Measurements from ENCODE around the gene B4GALT2. TPM values are rescaled to one million over a fixed set of nuclear protein-coding genes. Genes with fewer than 3 reads are reported as not detected.

The B4GALT2 gene
- polyA plus RNA-seq, 1 of the 3 experiments (the other 2 are of a cell fraction) = 48.0 TPM

DNA sequence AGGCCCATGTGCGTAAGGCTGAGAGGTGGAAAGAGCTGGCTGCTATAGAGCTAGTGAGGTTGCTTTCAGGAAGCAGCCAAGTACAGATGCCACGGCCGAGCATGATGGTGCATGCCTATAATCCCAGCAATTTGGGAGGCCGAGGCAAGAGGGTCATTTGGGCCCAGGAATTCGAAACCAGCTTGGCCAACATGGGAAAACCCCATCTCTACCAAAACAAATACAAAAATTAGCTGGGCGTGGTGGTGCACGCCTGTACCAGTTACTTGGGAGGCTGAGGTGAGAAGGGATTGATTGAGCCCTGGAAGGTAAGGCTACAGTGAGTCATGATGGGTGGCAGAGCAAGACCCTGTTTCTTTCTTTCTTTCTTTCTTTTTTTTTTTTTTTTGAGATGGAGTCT lies 15.1 kb downstream of the B4GALT2 start:
- ChIA-PET CTCF (interaction anchor here (0.7 to 20.6 kb wide), 4 partner anchors 11 to 108 kb away, joined by 3 to 598 read pairs (median 4); partner anchors contain the start of gene SLC6A9), POLR2A (no interaction called here)
- Histone ChIP-seq H3F3A (replicated peaks; ENCODE audit: insufficient read depth) (peaks cover 8% of the 10 kb centered on the region), H3K27me3 (ENCODE audit: insufficient read depth) (no peaks in the 10 kb centered on the region), H3K4me2 (no peak overlapping the region), H3K9me3 (no peaks in the 10 kb centered on the region), H3K79me2 (ENCODE audit: insufficient read depth) (no peaks in the 10 kb centered on the region), H3K27ac (ENCODE audit: low read depth in 2 of 2, low read length in 1 of 2) (no peak overlapping the region; a peak in 1 of 4 replicates), H4K20me1 (ENCODE audit: insufficient read depth) (no peaks in the 10 kb centered on the region), H2AFZ (ENCODE audit: low read depth) (no peak overlapping the region), H3K4me1 (ENCODE audit: control insufficient read depth in 1 of 2, insufficient read depth in 2 of 2, low read depth in 1 of 2, low read length in 1 of 2) (peaks cover 8 to 65% of the 10 kb centered on the region in 2 experiments), H3K36me3 (replicated peaks in 1 of 2; ENCODE audit: control insufficient read depth in 1 of 2, insufficient read depth in 2 of 2, low read length in 1 of 2) (no peaks in the 10 kb centered on the region), H3K9me2 (no peaks in the 10 kb centered on the region), H3K9ac (no peak overlapping the region), H3K4me3 (ENCODE audit: low read depth in 2 of 2, low read length in 1 of 2) (no peak overlapping the region)
- TF ChIP-seq, protein P1, sequence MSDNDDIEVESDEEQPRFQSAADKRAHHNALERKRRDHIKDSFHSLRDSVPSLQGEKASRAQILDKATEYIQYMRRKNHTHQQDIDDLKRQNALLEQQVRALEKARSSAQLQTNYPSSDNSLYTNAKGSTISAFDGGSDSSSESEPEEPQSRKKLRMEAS (IDR thresholded peaks at IDR 0.05; ENCODE audit: low read depth) = no peak
- TF ChIP-seq, protein P2, sequence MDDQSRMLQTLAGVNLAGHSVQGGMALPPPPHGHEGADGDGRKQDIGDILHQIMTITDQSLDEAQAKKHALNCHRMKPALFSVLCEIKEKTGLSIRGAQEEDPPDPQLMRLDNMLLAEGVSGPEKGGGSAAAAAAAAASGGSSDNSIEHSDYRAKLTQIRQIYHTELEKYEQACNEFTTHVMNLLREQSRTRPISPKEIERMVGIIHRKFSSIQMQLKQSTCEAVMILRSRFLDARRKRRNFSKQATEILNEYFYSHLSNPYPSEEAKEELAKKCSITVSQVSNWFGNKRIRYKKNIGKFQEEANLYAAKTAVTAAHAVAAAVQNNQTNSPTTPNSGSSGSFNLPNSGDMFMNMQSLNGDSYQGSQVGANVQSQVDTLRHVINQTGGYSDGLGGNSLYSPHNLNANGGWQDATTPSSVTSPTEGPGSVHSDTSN (IDR thresholded peaks at IDR 0.05) = no peak
- TF ChIP-seq TCF12 (IDR thresholded peaks at IDR 0.05) = no peak
- TF ChIP-seq ELF1 (IDR thresholded peaks at IDR 0.05) = no peak
- no peak for DNase-seq
- WGBS (ENCODE audit: low lambda C conversion rate) = 97% methylated on average over 7 of the region's 7 CpGs

DNA sequence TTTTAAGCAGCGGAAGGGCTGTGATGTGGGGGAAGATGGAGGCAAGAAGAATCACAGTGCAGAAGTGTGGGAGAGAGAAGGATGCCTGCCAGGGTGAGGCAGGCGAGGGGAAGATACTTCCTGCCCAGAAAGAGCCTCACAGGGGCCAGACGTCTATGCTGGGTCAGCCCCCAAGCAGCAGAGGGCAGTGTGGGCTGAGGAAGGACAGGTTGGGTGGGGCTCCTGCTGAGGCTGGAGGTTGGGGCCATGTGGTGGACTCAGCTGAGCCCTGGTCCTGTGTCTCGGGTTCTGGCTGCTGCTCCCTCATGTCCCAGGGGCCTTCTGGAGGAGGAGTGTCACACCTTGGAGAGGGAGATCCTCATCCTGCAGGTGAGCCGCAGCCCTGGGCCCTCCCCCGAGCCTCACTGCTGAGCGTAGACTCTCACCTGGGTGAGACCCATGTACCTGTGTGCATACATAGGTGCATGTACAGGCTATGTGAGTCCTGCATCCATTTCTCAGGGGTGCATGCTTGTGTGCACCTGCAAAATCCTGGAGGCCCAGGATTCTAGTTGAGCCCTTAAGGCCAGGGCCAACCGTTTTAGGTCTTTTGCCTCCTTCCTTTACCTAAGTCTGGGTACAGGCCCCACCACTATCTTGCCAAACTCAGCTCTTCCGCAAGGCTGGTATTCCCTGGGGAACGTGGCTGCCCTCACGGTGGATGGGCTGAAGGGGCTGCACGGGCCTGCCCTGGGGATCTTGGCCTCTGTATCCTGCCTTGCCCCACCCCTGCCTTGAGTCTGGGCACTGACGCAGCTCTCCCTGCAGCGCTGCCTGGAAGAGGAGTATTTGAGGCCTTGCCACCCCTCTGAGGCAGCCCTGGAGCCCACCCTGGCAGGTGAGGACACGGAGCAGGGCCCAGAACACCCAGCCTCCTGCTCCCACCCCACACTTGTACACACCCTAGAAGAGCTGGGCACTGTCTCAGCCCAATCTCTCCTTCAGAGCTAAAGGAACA lies 16.1 kb downstream of the B4GALT2 start:
- ChIA-PET CTCF (interaction anchor here (0.9 to 20.6 kb wide), 7 partner anchors 11 to 60 kb away, joined by 3 to 598 read pairs (median 5); partner anchors contain the start of gene SLC6A9), POLR2A (interaction anchor here (0.8 to 1.2 kb wide), 2 partner anchors 15 to 19 kb away, joined by 4 to 5 read pairs; no protein-coding TSS in a partner anchor)
- Histone ChIP-seq H3K4me2 (no peak overlapping the region), H3K9me2 (no peaks in the 10 kb centered on the region), H3K4me3 (ENCODE audit: low read depth in 2 of 2, low read length in 1 of 2) (no peak overlapping the region; a peak in 2 of 4 replicates), H3K4me1 (ENCODE audit: control insufficient read depth in 1 of 2, insufficient read depth in 2 of 2, low read depth in 1 of 2, low read length in 1 of 2) (peaks cover 8 to 75% of the 10 kb centered on the region in 2 experiments), H2AFZ (ENCODE audit: low read depth) (no peak overlapping the region), H3F3A (replicated peaks; ENCODE audit: insufficient read depth) (peaks cover 7% of the 10 kb centered on the region), H3K9ac (no peak overlapping the region), H3K36me3 (replicated peaks in 1 of 2; ENCODE audit: control insufficient read depth in 1 of 2, insufficient read depth in 2 of 2, low read length in 1 of 2) (no peaks in the 10 kb centered on the region), H3K27ac (ENCODE audit: low read depth in 2 of 2, low read length in 1 of 2) (peak overlapping the region in 1 of 2 experiments; percentile 99; a peak in 2 of 4 replicates), H3K27me3 (ENCODE audit: insufficient read depth) (no peaks in the 10 kb centered on the region), H4K20me1 (ENCODE audit: insufficient read depth) (no peaks in the 10 kb centered on the region), H3K9me3 (no peaks in the 10 kb centered on the region), H3K79me2 (ENCODE audit: insufficient read depth) (no peaks in the 10 kb centered on the region)
- 85% methylated on average over 5 of the region's 15 CpGs for WGBS (ENCODE audit: low lambda C conversion rate)
- DNase-seq = peak; percentile 71
- no peak for TF ChIP-seq MEF2A (IDR thresholded peaks at IDR 0.05; ENCODE audit: borderline replicate concordance, low read depth)
- TF ChIP-seq, protein P3, sequence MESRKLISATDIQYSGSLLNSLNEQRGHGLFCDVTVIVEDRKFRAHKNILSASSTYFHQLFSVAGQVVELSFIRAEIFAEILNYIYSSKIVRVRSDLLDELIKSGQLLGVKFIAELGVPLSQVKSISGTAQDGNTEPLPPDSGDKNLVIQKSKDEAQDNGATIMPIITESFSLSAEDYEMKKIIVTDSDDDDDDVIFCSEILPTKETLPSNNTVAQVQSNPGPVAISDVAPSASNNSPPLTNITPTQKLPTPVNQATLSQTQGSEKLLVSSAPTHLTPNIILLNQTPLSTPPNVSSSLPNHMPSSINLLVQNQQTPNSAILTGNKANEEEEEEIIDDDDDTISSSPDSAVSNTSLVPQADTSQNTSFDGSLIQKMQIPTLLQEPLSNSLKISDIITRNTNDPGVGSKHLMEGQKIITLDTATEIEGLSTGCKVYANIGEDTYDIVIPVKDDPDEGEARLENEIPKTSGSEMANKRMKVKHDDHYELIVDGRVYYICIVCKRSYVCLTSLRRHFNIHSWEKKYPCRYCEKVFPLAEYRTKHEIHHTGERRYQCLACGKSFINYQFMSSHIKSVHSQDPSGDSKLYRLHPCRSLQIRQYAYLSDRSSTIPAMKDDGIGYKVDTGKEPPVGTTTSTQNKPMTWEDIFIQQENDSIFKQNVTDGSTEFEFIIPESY (IDR thresholded peaks at IDR 0.05; ENCODE audit: borderline replicate concordance, low read depth) = no peak
- TF ChIP-seq POLR2AphosphoS5 (IDR thresholded peaks at IDR 0.05; ENCODE audit: low read depth, low read length) = no peak
- TF ChIP-seq, protein P4, sequence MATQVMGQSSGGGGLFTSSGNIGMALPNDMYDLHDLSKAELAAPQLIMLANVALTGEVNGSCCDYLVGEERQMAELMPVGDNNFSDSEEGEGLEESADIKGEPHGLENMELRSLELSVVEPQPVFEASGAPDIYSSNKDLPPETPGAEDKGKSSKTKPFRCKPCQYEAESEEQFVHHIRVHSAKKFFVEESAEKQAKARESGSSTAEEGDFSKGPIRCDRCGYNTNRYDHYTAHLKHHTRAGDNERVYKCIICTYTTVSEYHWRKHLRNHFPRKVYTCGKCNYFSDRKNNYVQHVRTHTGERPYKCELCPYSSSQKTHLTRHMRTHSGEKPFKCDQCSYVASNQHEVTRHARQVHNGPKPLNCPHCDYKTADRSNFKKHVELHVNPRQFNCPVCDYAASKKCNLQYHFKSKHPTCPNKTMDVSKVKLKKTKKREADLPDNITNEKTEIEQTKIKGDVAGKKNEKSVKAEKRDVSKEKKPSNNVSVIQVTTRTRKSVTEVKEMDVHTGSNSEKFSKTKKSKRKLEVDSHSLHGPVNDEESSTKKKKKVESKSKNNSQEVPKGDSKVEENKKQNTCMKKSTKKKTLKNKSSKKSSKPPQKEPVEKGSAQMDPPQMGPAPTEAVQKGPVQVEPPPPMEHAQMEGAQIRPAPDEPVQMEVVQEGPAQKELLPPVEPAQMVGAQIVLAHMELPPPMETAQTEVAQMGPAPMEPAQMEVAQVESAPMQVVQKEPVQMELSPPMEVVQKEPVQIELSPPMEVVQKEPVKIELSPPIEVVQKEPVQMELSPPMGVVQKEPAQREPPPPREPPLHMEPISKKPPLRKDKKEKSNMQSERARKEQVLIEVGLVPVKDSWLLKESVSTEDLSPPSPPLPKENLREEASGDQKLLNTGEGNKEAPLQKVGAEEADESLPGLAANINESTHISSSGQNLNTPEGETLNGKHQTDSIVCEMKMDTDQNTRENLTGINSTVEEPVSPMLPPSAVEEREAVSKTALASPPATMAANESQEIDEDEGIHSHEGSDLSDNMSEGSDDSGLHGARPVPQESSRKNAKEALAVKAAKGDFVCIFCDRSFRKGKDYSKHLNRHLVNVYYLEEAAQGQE (IDR thresholded peaks at IDR 0.05; ENCODE audit: low read depth, low read length) = no peak
- no peak for TF ChIP-seq NFIC (IDR thresholded peaks at IDR 0.05; ENCODE audit: borderline replicate concordance)
- TF ChIP-seq, protein P5, sequence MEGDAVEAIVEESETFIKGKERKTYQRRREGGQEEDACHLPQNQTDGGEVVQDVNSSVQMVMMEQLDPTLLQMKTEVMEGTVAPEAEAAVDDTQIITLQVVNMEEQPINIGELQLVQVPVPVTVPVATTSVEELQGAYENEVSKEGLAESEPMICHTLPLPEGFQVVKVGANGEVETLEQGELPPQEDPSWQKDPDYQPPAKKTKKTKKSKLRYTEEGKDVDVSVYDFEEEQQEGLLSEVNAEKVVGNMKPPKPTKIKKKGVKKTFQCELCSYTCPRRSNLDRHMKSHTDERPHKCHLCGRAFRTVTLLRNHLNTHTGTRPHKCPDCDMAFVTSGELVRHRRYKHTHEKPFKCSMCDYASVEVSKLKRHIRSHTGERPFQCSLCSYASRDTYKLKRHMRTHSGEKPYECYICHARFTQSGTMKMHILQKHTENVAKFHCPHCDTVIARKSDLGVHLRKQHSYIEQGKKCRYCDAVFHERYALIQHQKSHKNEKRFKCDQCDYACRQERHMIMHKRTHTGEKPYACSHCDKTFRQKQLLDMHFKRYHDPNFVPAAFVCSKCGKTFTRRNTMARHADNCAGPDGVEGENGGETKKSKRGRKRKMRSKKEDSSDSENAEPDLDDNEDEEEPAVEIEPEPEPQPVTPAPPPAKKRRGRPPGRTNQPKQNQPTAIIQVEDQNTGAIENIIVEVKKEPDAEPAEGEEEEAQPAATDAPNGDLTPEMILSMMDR (IDR thresholded peaks at IDR 0.05) = peak; percentile 41
- TF ChIP-seq ELF1 (IDR thresholded peaks at IDR 0.05) = no peak
- no peak for TF ChIP-seq RCOR1 (IDR thresholded peaks at IDR 0.05; ENCODE audit: low read length)
- TF ChIP-seq TCF12 (IDR thresholded peaks at IDR 0.05) = no peak
- TF ChIP-seq FOSL2 (IDR thresholded peaks at IDR 0.05; ENCODE audit: borderline replicate concordance, low read depth) = no peak
- no peak for TF ChIP-seq TEAD4 (IDR thresholded peaks at IDR 0.05; ENCODE audit: borderline replicate concordance, insufficient read depth)
- TF ChIP-seq, protein P6, sequence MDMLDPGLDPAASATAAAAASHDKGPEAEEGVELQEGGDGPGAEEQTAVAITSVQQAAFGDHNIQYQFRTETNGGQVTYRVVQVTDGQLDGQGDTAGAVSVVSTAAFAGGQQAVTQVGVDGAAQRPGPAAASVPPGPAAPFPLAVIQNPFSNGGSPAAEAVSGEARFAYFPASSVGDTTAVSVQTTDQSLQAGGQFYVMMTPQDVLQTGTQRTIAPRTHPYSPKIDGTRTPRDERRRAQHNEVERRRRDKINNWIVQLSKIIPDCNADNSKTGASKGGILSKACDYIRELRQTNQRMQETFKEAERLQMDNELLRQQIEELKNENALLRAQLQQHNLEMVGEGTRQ (IDR thresholded peaks at IDR 0.05; ENCODE audit: borderline replicate concordance, low read depth, low read length) = no peak
